ENCODE data around the gene CER1. TPM values are rescaled to one million over a fixed set of nuclear protein-coding genes. Genes with fewer than 3 reads are reported as not detected.
"Not testable (repeated sequence)": the region's sequence is repeated elsewhere in the genome, so short reads cannot be mapped to it uniquely, and the experiment has no call there.

The CER1 gene
- total RNA-seq, 2 donors from 2014 or later, result not detected

DNA sequence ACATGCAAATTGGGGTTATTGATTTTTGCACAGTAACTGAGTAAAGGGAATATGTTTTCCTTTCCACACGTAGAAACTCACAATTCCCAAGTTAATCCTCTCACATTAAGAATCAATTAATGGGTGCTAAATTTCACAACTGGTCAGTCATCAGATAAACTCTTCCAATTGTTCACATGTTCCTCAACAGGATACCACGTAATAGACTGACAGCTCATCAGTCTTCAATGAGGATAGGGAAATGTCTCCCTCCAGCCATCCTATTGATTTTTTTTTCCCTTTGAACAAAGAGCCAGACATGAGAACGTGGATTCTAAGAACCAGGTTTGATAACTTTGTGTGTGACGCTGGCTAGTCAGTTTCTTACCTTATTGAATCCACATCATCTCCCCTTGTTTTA, 768 bp upstream of the CER1 start:
- intact Hi-C loops (cut with DNase I), result no loop called here
- no peak for DNase-seq (ENCODE audit: low spot score)

DNA sequence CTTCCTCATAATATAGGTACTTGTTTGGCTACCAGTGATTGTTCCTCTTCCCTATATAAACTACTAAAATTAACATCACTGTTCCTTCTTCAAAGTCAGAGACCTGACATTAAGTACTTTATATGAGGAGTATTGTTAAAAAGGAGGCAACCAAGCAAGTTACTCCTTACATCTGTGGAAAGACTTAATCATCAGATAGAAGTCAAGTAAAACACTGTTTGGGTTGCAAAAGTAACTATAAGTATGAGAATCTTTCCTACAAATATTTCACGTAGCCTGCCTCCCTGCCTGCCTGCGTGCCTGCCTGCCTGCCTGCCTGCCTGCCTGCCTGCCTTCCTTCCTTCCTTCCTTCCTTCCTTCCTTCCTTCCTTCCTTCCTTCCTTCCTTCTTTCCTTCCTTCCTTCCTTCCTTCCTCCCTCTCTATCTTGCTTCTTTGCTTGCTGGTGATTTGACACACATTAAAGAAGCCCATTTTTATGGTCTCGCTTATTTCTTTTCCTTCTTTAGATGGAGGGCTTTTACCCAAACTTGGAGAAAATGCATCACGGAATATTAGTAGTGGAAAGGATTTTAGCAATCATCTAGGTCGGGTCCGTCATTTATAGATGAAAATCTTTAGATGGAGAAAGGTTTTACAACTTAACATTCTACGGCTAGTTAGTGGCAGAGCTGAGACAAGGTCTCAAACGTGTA, 3.2 kb downstream of the CER1 start:
- intact Hi-C loops (cut with DNase I), result no loop called here
- no peak for DNase-seq (ENCODE audit: low spot score)

GRCh38 chr9:14715102-14715501, 7.4 kb downstream of the CER1 start:
- DNase-seq (ENCODE audit: low spot score), result no peak
- intact Hi-C loops (cut with DNase I), result no loop called here

DNA sequence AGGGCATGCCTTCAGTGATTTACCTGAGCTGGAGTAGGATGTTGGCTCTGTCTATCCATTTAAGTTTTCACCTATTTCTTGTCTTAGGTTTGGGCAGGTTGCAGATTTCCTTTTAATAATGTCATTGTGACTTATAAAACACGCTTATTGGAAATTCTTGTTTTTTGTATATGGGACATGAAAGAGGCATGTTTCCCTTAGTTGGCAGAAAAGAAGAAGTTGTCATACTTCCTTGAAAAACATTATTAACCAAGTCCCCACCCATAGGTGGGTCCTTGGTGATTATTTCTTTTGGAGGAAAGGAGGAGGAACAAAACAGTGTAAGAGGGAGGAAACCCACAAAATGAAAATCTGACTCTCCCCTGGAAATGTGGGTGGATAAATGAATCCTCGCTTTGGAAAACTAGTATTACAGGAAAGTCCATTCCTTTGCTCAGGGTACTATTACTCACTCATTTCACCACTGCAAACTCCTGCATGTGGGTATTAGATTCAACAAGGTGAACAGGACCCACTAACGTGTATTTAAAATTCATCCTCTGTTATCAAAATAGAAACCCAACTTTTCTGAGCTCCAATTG, 9.3 kb downstream of the CER1 start:
- no peak for DNase-seq (ENCODE audit: low spot score)
- intact Hi-C loops (cut with DNase I), result no loop called here

GRCh38 chr9:14710804-14711203, 11.7 kb downstream of the CER1 start:
- intact Hi-C loops (cut with DNase I), result no loop called here
- no peak for DNase-seq (ENCODE audit: low spot score)

- intact Hi-C loops (cut with DNase I), result no loop called here
- no peak for DNase-seq (ENCODE audit: low spot score)
Measured at GRCh38 chr9:14706530-14707140, 15.9 kb downstream of the CER1 start.

DNA sequence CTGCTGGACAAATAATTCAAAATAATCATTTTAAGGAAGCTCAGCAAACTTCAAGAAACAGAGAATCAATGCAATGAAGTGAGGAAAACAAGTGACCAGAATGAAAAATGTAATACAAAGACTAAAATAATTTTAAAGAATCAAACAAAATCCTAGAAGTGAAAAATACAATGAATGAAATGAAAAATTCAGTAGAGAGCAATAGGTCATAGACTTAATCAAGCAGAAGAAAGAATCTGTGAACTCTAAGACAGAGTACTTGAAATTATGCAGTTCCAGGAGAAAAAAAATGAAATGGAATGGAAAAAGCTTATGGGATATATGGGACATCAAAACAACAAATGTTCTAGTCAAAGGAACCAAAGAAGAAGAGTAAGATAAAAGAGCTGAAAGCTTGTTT, 17.5 kb downstream of the CER1 start:
- DNase-seq (ENCODE audit: low spot score), result no peak
- intact Hi-C loops (cut with DNase I), result no loop called here

DNA sequence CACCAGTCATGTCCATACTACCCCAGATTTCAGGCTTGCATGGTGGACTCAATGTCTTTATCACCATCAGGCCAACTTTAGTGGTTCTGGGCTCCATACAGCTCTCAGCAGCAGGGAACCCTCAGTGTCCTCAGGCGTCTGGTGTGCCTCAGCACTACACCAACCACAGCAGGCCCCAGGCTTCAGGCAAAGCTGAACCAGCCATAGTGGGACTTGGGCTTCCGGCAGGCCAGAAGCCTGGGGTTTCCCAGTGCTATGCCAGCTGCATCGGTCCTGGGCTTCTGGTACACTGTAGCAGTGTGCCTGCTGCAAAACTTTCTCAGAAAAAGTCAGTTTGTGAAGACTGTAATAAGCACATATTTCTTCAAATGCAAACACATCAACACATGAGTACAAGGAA, 18.3 kb downstream of the CER1 start:
- intact Hi-C loops (cut with DNase I), result no loop called here
- no peak for DNase-seq (ENCODE audit: low spot score)

GRCh38 chr9:14702200-14702720, 20.3 kb downstream of the CER1 start:
- intact Hi-C loops (cut with DNase I), result no loop called here

DNA sequence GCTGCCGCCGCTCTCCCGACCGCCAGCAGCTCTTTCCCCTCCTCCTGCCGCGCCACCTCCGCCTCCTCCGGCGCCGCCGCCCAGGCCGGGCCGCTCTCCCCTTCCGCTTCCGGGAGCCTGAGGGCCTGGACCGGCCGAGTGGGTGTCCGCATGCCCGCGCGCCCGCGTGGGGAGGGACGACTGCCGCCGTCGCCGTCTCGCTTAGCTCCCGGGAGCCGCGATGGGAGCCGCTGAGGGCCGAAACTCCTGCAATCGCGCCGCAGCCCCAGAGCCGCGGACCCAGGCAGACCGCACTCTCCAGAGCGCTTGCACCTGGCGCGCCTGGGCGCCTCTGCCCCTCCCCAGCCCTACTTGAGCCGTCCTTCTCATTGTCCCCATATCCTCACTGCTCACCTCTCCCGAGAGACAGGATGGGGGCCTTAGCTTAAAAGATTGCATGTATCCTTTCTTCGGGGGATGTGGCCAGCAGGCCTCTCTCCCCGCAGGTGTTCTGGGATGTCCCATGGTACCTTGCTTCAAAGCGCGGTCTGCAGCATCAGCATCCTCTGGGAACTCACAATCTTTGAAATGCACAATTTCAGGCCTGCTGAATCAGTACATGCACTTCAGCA, 29.2 kb downstream of the CER1 start, which contains the start of gene ZDHHC21:
Gene ZDHHC21, minus strand, starts transcription at position 182 of the 611 bp plus-strand sequence. CDS start 19,092 bp downstream, outside the sequence.
- DNase-seq (ENCODE audit: low spot score), result peak; percentile 92
- intact Hi-C loops (cut with DNase I), result no loop called here

More at GRCh38 chr9:14702200-14702720, 20.3 kb downstream of the CER1 start:
- DNase-seq (ENCODE audit: low spot score), result no peak

- intact Hi-C loops (cut with DNase I), result no loop called here
- peak; percentile 76 for DNase-seq (ENCODE audit: low spot score)
Measured at GRCh38 chr9:14692470-14693250, 29.9 kb downstream of the CER1 start.

GRCh38 chr9:14690948-14691730, 31.4 kb downstream of the CER1 start:
- intact Hi-C loops (cut with DNase I), result loop anchor here in 1 of 2 donors (2.0 kb wide), 1 partner anchor 44 kb away; no protein-coding TSS in a partner anchor
- DNase-seq (ENCODE audit: low spot score), result no peak

DNA sequence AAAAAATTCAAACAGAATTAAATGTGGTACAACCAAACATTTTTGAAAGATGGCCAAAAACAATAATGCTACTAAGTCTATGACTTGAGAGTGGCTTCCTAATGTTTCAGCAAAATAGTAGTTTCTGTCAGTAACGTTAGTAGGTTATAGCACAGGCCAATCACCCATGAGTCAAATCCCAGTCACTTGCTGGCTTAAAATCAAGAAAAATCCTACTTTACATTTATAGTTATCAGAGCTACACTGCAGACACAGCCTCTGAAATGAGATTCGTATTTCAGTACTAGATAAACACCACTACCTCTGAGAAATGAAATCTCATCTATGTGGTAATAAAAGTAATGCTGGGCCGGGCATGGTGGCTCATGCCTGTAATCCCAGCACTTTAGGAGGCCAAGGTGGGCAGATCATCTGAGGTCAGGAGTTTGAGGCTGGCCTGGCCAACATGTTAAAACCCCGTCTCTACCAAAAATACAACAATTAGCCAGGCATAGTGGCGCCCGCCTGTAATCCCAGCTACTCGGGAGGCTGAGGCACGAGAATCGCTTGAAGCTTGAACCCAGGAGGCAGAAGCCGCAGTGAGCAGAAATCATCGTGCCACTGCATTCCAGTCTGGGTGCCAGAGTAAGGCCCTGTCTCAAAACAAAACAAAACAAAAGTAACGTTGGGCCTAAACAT, 35.4 kb downstream of the CER1 start:
- peak; percentile 25 for DNase-seq (ENCODE audit: low spot score)
- intact Hi-C loops (cut with DNase I), result no loop called here

GRCh38 chr9:14686168-14686567, 36.4 kb downstream of the CER1 start:
- intact Hi-C loops (cut with DNase I), result no loop called here
- no peak for DNase-seq (ENCODE audit: low spot score)

DNA sequence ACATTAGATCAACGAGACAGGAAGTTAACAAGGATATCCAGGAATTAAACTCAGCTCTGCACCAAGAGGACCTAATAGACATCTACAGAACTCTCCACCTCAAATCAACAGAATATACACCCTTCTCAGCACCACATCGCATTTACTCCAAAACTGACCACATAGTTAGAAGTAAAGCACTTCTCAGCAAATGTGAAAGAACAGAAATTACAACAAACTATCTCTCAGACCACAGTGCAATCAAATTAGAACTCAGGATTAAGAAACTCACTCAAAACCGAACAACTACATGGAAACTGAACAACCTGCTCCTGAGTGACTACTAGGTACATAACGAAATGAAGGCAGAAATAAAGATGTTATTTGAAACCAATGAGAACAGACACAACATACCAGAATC, 39.9 kb downstream of the CER1 start:
- DNase-seq (ENCODE audit: low spot score); intact Hi-C loops (cut with DNase I): not testable (repeated sequence)

- no peak for DNase-seq (ENCODE audit: low spot score)
- intact Hi-C loops (cut with DNase I), result no loop called here
Measured at GRCh38 chr9:14678776-14679175, 43.8 kb downstream of the CER1 start.

GRCh38 chr9:14677872-14678271, 44.7 kb downstream of the CER1 start:
- intact Hi-C loops (cut with DNase I), result no loop called here
- no peak for DNase-seq (ENCODE audit: low spot score)

DNA sequence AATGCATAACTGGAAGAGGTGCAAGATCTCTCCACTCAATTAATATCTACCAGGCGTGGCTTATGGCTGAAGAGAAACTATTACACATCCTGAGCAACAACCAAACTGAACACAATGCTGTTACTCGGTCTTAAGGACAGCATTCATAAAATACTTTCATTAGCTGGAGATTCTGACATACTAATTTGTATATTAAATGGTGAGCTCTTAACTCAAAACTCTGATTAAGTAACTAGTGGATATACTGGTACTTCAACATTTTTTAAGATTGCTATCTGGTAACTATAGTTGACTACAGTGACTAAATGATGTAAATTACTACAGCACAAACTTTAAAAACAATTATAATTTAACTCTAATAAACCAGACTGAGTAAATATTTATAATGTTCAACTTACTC, 45.1 kb downstream of the CER1 start:
- DNase-seq (ENCODE audit: low spot score), result no peak
- intact Hi-C loops (cut with DNase I), result no loop called here
